ENCODE measurements around the gene FRZB.
A peak's percentile ranks its signal among the peaks of the same experiment; 100 is the strongest.
"Not testable (repeated sequence)": the region's sequence is repeated elsewhere in the genome, so short reads cannot be mapped to it uniquely, and the experiment has no call there.

The FRZB gene

GRCh38 chr2:182866461-182867406 is at the start of gene FRZB:
Gene FRZB (minus strand): TSS chr2:182866637. CDS start chr2:182866552, 85 bp downstream.
- peak; percentile 64 for DNase-seq (ENCODE audit: low read depth)
- peak within 1 kb of the TSS; percentile 52 for H3K4me3 ChIP-seq (ENCODE audit: low read depth, low read length)

GRCh38 chr2:182915369-182916326 is 49.2 kb upstream of the FRZB start:
- peak; percentile 74 for DNase-seq (ENCODE audit: low read depth)
- no peak overlapping the region for H3K4me3 ChIP-seq (ENCODE audit: low read depth, low read length)

GRCh38 chr2:182914852-182915251 is 48.4 kb upstream of the FRZB start:
- no peak for DNase-seq (ENCODE audit: low read depth)
- no peak overlapping the region for H3K4me3 ChIP-seq (ENCODE audit: low read depth, low read length)

DNA sequence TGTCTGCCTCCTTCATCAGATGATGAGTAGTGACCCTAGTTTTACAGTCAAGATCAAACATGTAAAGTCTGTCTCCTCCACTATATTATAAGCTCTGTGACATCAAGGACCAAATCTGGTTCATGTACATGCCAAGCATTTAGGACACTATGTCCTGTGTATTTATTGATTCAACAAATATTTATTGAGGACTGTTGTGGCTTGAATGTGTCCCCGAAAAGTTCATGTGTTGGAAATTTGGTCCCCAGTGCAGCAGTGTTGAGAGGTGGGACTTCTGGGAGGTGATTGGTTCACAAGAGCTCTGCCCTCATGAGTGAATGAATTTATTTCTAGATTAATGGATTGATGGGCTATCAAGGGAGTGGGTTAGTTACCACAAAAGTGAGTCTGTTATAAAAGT is 46.6 kb upstream of the FRZB start:
- no peak overlapping the region for H3K4me3 ChIP-seq (ENCODE audit: low read depth, low read length)
- DNase-seq (ENCODE audit: low read depth) = no peak

- DNase-seq (ENCODE audit: low read depth) = no peak
- H3K4me3 ChIP-seq (ENCODE audit: low read depth, low read length) = no peak overlapping the region
Measured at GRCh38 chr2:182912518-182912915, 46.1 kb upstream of the FRZB start.

- no peak for DNase-seq (ENCODE audit: low read depth)
- H3K4me3 ChIP-seq (ENCODE audit: low read depth, low read length) = no peak overlapping the region
Measured at GRCh38 chr2:182911813-182912517, 45.5 kb upstream of the FRZB start.

DNA sequence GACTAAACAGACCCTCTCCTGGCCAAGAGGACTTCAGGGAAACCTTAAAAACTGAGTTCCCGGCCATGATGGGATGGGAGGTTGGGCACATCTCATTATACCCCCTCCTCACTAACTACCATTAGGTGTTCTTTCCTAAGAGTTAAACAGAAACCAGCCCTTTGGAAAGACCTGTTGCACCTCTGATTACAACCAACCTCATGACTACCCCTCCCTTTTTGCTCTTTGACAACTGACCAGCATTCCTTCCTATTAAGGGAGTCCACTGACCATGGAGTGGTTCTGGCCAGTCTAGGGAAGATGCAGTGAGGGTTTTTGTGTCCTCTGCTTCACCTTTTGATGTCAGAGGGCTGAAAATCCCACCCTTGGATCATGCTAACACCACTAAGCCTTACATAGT is 44.5 kb upstream of the FRZB start:
- no peak overlapping the region for H3K4me3 ChIP-seq (ENCODE audit: low read depth, low read length)
- no peak for DNase-seq (ENCODE audit: low read depth)

DNA sequence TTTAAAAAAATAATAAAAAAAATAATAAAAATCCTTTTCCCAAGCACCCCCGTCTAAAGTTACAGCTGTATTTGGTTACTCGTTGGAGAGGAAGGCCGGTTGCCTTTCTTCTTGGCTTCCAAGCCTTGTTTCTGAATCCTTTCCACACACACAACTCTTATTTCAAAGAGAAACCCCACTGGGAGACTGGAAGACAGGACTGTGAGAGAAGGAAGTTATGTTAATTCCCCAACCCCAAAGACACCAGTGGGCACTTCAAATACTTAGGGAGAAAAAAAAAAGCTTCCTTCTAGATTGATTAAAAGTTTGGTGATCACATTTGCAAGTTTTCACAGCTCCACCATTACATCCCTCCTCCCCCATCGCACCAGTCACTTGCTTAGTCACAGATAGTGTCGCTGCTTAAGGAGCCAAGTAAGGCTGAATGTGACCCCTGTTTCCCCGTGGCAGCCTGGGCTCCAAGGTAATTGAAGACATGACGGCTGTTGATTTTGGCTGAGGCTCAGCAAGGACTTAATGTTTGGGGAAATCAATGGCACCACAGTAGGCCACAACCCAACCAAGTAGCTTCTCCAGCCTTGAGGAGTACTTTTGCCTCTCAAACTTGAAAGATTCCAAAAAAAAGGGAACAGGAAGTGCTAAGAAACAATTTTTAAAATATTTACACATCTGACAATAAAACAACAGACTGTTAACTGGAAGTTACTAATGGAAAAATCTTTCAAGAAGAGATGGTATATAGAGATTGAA is 40.8 kb upstream of the FRZB start:
- H3K4me3 ChIP-seq (ENCODE audit: low read depth, low read length) = no peak overlapping the region
- DNase-seq (ENCODE audit: low read depth) = no peak

GRCh38 chr2:182906454-182906853 is 40.0 kb upstream of the FRZB start:
- no peak for DNase-seq (ENCODE audit: low read depth)
- H3K4me3 ChIP-seq (ENCODE audit: low read depth, low read length) = no peak overlapping the region

GRCh38 chr2:182904844-182905243 is 38.4 kb upstream of the FRZB start:
- DNase-seq (ENCODE audit: low read depth) = no peak
- H3K4me3 ChIP-seq (ENCODE audit: low read depth, low read length) = no peak overlapping the region

- DNase-seq (ENCODE audit: low read depth) = no peak
- H3K4me3 ChIP-seq (ENCODE audit: low read depth, low read length) = no peak overlapping the region
Measured at GRCh38 chr2:182903566-182903965, 37.1 kb upstream of the FRZB start.

DNA sequence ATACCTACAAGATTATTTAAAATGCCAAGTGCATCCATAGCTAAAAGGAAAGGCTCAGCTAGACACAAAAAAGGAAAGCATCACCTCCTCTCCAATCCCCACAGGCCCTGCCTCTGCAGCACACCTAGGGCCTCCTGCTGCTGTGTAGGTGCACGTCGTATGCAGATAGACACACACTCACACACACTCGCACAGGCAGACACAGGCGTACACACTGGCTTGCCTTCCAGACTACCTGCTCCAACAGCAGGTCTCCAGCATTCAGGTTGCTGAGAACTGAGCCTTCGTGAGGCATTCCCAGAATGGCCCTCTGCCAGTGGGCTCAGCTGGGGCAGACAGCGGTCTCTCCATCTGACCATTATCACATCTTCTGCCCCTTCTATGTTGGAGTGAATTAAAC is 35.3 kb upstream of the FRZB start:
- no peak overlapping the region for H3K4me3 ChIP-seq (ENCODE audit: low read depth, low read length)
- DNase-seq (ENCODE audit: low read depth) = no peak

DNA sequence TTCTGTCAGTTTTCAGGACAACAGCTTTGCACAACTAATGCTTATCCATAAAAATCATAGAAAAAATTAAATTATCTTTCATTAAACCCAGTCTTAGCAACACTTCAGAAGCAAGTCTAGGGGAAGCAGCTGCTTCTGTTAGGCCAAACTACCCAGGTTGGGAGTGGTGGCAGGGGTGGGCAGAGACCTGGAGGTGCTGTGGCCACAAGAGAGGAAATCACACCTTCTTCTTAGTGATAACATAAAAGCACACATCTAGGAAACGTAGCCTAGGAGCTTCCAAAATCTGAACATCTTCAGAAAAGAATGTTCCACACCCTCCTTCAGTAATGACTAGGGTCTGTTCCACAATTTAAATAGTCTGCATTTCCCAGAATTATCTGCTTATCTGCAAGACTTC is 32.3 kb upstream of the FRZB start:
- H3K4me3 ChIP-seq (ENCODE audit: low read depth, low read length) = no peak overlapping the region
- no peak for DNase-seq (ENCODE audit: low read depth)

DNA sequence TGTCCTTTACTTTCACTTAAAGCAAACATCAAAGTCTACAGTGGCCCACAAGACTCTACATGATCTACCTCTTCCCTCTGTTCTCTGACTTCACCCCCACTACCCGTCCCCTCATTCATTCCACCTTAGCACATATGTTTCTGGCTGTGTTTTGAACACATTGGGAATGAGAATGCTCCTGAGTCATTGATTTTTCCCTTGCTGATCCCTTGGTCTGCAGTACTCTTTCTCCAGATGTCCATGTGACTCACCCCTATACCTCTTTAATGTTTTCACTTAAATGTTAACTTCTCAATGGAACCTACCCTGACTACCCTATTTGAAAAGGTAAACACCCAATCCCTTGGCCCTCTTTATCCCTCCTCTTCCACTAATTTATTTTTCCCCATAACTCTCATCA is 30.7 kb upstream of the FRZB start:
- H3K4me3 ChIP-seq (ENCODE audit: low read depth, low read length) = no peak overlapping the region
- peak; percentile 59 for DNase-seq (ENCODE audit: low read depth)

DNA sequence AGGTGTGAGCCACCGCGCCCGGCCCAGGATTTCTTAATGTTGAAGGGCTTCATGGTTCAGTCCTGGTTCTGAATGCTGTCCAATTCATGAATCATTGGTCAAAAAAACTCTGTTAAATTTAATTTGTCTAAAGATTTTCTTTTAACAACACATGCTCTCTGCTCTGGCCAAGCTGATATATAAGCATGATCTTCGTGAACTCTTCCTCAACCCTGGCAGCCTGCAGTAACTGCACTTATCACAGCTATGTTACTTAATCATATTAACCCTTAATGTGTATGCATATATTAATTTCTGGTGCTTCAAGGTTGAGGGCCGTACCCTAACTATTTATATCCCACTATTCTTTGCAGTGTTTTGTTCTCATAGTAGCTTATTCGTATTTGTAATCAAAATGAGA is 29.4 kb upstream of the FRZB start:
- no peak for DNase-seq (ENCODE audit: low read depth)
- H3K4me3 ChIP-seq (ENCODE audit: low read depth, low read length) = no peak overlapping the region

- DNase-seq (ENCODE audit: low read depth) = no peak
- no peak overlapping the region for H3K4me3 ChIP-seq (ENCODE audit: low read depth, low read length)
Measured at GRCh38 chr2:182895169-182895568, 28.7 kb upstream of the FRZB start.

DNA sequence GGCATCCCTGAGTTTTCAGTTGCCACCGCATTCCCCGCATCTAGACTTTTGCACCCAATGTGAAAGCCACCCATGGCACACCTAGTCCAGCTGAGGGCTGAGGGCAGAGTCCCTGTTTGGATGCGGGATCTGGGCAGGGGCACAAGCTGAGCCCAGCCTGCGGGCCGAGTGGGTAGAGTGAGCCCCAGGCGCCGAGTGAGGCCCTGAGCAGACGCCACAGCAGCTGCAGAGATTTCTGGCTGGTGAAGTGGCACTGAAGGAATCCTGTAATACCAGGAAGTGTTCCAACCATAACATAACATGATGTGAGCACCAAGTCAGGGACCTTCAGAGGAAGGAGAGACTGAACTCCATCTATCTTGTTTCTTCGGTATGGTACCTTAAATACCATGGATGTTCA is 27.7 kb upstream of the FRZB start:
- no peak overlapping the region for H3K4me3 ChIP-seq (ENCODE audit: low read depth, low read length)
- peak; percentile 5 for DNase-seq (ENCODE audit: low read depth)

GRCh38 chr2:182893666-182894065 is 27.2 kb upstream of the FRZB start:
- no peak overlapping the region for H3K4me3 ChIP-seq (ENCODE audit: low read depth, low read length)
- no peak for DNase-seq (ENCODE audit: low read depth)

GRCh38 chr2:182893035-182893434 is 26.6 kb upstream of the FRZB start:
- DNase-seq (ENCODE audit: low read depth); H3K4me3 ChIP-seq (ENCODE audit: low read depth, low read length): not testable (repeated sequence)
